Osteocyte (in vitro differentiated cells): ENCODE data around the gene LASP1. TPM values are rescaled to one million over a fixed set of nuclear protein-coding genes. Genes with fewer than 3 reads are reported as not detected.
"Not testable (repeated sequence)": the region's sequence is repeated elsewhere in the genome, so short reads cannot be mapped to it uniquely, and the experiment has no call there.

Source experiments
- DNase-seq: peaks from one replicate; pipeline ENCODE4 v3.0.0; 2021; ENCODE audit warnings: mixed read lengths; ENCODE audit not compliant: unreplicated experiment; ENCODE audit errors: extremely low spot score
- H3K27ac Mint-ChIP-seq: one replicate; pipeline ENCODE4 v1.8.0; 2021; ENCODE audit warnings: mild to moderate bottlenecking, mixed read lengths; ENCODE audit not compliant: unreplicated experiment
- H3K27me3 Mint-ChIP-seq: one replicate; pipeline ENCODE4 v1.8.0; 2021; ENCODE audit warnings: mixed read lengths; ENCODE audit not compliant: unreplicated experiment
- H3K36me3 Mint-ChIP-seq: one replicate; pipeline ENCODE4 v1.8.0; 2021; ENCODE audit warnings: mixed read lengths; ENCODE audit not compliant: unreplicated experiment
- H3K4me1 Mint-ChIP-seq: one replicate; pipeline ENCODE4 v1.8.0; 2021; ENCODE audit warnings: mixed read lengths; ENCODE audit not compliant: unreplicated experiment
- H3K4me3 Mint-ChIP-seq: one replicate; pipeline ENCODE4 v1.8.0; 2021; ENCODE audit warnings: mild to moderate bottlenecking, moderate library complexity, mixed read lengths; ENCODE audit not compliant: unreplicated experiment
- H3K9me3 Mint-ChIP-seq: one replicate; pipeline ENCODE4 v1.8.0; 2021; ENCODE audit warnings: mixed read lengths; ENCODE audit not compliant: unreplicated experiment
- CTCF ChIP-seq: fragments of 200-600 bp; sonication (generic); IDR thresholded peaks from 2 replicates; pipeline ENCODE4 v1.5.0; 2021; ENCODE audit warnings: antibody characterized with exemption, mild to moderate bottlenecking, moderate library complexity
- total RNA-seq: library from RNA; stranded (reverse); gene quantifications from 2 replicates; pipeline ENCODE4 v1.2.1, GENCODE V29; 2021

Gene LASP1
- total RNA-seq, 1 donor from 2014 or later: 402 TPM

GRCh38 chr17:38943607-38944006, 73.7 kb downstream of the LASP1 start:
- no peaks in the 10 kb centered on the region for H3K9me3 Mint-ChIP-seq
- no peak for TF ChIP-seq CTCF
- no peak for DNase-seq
- no peak overlapping the region for H3K4me3 Mint-ChIP-seq
- H3K27ac Mint-ChIP-seq: no peak overlapping the region
- no peaks in the 10 kb centered on the region for H3K27me3 Mint-ChIP-seq
- H3K36me3 Mint-ChIP-seq: no peaks in the 10 kb centered on the region
- H3K4me1 Mint-ChIP-seq: no peaks in the 10 kb centered on the region

GRCh38 chr17:38947189-38947588, 77.3 kb downstream of the LASP1 start:
- H3K27ac Mint-ChIP-seq: no peak overlapping the region
- no peak for TF ChIP-seq CTCF
- no peaks in the 10 kb centered on the region for H3K27me3 Mint-ChIP-seq
- no peaks in the 10 kb centered on the region for H3K36me3 Mint-ChIP-seq
- DNase-seq: no peak
- H3K4me1 Mint-ChIP-seq: no peaks in the 10 kb centered on the region
- H3K4me3 Mint-ChIP-seq: no peak overlapping the region
- no peaks in the 10 kb centered on the region for H3K9me3 Mint-ChIP-seq

GRCh38 chr17:38953800-38954199, 83.9 kb downstream of the LASP1 start:
- peaks cover 16% of the 10 kb centered on the region for H3K4me1 Mint-ChIP-seq
- not testable (repeated sequence) for DNase-seq, H3K27ac Mint-ChIP-seq, H3K27me3 Mint-ChIP-seq, H3K9me3 Mint-ChIP-seq, H3K36me3 Mint-ChIP-seq, H3K4me3 Mint-ChIP-seq

GRCh38 chr17:38958326-38958725, 88.5 kb downstream of the LASP1 start:
- Mint-ChIP-seq H3K9me3 (no peaks in the 10 kb centered on the region), H3K4me3 (peak overlapping the region; percentile 59), H3K27me3 (no peaks in the 10 kb centered on the region), H3K27ac (peak overlapping the region; percentile 95), H3K36me3 (no peaks in the 10 kb centered on the region), H3K4me1 (peaks cover 24% of the 10 kb centered on the region)
- TF ChIP-seq CTCF: no peak
- DNase-seq: no peak

GRCh38 chr17:38958756-38959155, 88.9 kb downstream of the LASP1 start:
- DNase-seq: no peak
- no peak for TF ChIP-seq CTCF
- Mint-ChIP-seq H3K4me3 (no peak overlapping the region), H3K27ac (peak overlapping the region; percentile 87), H3K27me3 (no peaks in the 10 kb centered on the region), H3K4me1 (peaks cover 24% of the 10 kb centered on the region), H3K9me3 (no peaks in the 10 kb centered on the region), H3K36me3 (no peaks in the 10 kb centered on the region)

GRCh38 chr17:38959508-38959907, 89.7 kb downstream of the LASP1 start:
- Mint-ChIP-seq H3K9me3 (no peaks in the 10 kb centered on the region), H3K4me1 (peaks cover 24% of the 10 kb centered on the region), H3K36me3 (no peaks in the 10 kb centered on the region), H3K4me3 (no peak overlapping the region), H3K27me3 (no peaks in the 10 kb centered on the region), H3K27ac (peak overlapping the region; percentile 87)
- DNase-seq: no peak
- no peak for TF ChIP-seq CTCF
